Neutrophil (primary cell): ENCODE results near the gene USP6NL.

Experiments used
- H3K27ac ChIP-seq: fragments of 200-600 bp; sonication (generic); 2 replicates; pipeline ENCODE4 v1.5.1; 2016; ENCODE audit warnings: mild to moderate bottlenecking, moderate library complexity
- H3K27me3 ChIP-seq: fragments of 200-600 bp; sonication (generic); 2 replicates; pipeline ENCODE4 v1.6.0; 2016; ENCODE audit warnings: mild to moderate bottlenecking
- H3K36me3 ChIP-seq: fragments of 200-600 bp; sonication (generic); 2 replicates; pipeline ENCODE4 v1.5.1; 2017
- H3K4me1 ChIP-seq, 2 experiments: fragments of 200-600 bp in 1 of 2; sonication (generic) in 1 of 2; 1 replicate in 1 of 2; 2 replicates in 1 of 2; pipeline versions ENCODE4 v1.5.1 to v1.6.1; 2013 to 2016; ENCODE audit warnings: low read depth in 1 of 2, low read length in 1 of 2, mild to moderate bottlenecking in 1 of 2, moderate library complexity in 1 of 2; ENCODE audit not compliant: control insufficient read depth in 1 of 2, insufficient read depth in 1 of 2
- H3K4me3 ChIP-seq, 2 experiments: fragments of 200-600 bp in 1 of 2; sonication (generic) in 1 of 2; 1 replicate in 1 of 2; 2 replicates in 1 of 2; pipeline ENCODE4 v1.5.1; 2013 to 2016; ENCODE audit warnings: low read depth in 1 of 2, low read length in 1 of 2, mild to moderate bottlenecking in 1 of 2, moderate library complexity in 1 of 2
- H3K9me3 ChIP-seq: fragments of 200-600 bp; sonication (generic); 2 replicates; pipeline ENCODE4 v1.5.1; 2016
- CTCF ChIP-seq: fragments of 200-600 bp; sonication (generic); IDR thresholded peaks from 2 replicates; pipeline ENCODE4 v1.5.1; 2016; ENCODE audit warnings: antibody characterized with exemption

The USP6NL gene

GRCh38 chr10:11615396-11615795 lies 3.9 kb upstream of the USP6NL start:
- TF ChIP-seq CTCF: no peak
- Histone ChIP-seq H3K4me1 (peaks cover 9 to 14% of the 10 kb centered on the region in 2 experiments), H3K9me3 (no peaks in the 10 kb centered on the region), H3K36me3 (no peaks in the 10 kb centered on the region), H3K27ac (no peak overlapping the region), H3K4me3 (no peak overlapping the region), H3K27me3 (peaks cover 12% of the 10 kb centered on the region)

GRCh38 chr10:11612021-11613001 lies 861 bp upstream of the USP6NL start:
- H3K9me3 ChIP-seq: no peaks in the 10 kb centered on the region
- no peak for TF ChIP-seq CTCF
- H3K4me3 ChIP-seq: peak overlapping the region; percentile 70 to 74
- H3K27ac ChIP-seq: peak overlapping the region; percentile 71
- H3K4me1 ChIP-seq: peaks cover 14 to 16% of the 10 kb centered on the region in 2 experiments
- no peaks in the 10 kb centered on the region for H3K36me3 ChIP-seq
- H3K27me3 ChIP-seq: peaks cover 13% of the 10 kb centered on the region

- Histone ChIP-seq H3K4me1 (peaks cover 14 to 16% of the 10 kb centered on the region in 2 experiments), H3K27me3 (peaks cover 13% of the 10 kb centered on the region), H3K36me3 (no peaks in the 10 kb centered on the region), H3K4me3 (peak overlapping the region; percentile 70 to 74), H3K27ac (peak overlapping the region; percentile 71), H3K9me3 (no peaks in the 10 kb centered on the region)
- no peak for TF ChIP-seq CTCF
Observed at GRCh38 chr10:11610826-11611247, 613 bp downstream of the USP6NL start.

GRCh38 chr10:11610166-11610825 lies 1.2 kb downstream of the USP6NL start:
- TF ChIP-seq CTCF: no peak
- H3K4me3 ChIP-seq: peak overlapping the region; percentile 70 to 74
- peaks cover 13% of the 10 kb centered on the region for H3K27me3 ChIP-seq
- peaks cover 14 to 16% of the 10 kb centered on the region in 2 experiments for H3K4me1 ChIP-seq
- no peak overlapping the region for H3K27ac ChIP-seq
- H3K36me3 ChIP-seq: no peaks in the 10 kb centered on the region
- no peaks in the 10 kb centered on the region for H3K9me3 ChIP-seq

GRCh38 chr10:11609492-11610093 lies 1.9 kb downstream of the USP6NL start:
- H3K4me1 ChIP-seq: peaks cover 14 to 16% of the 10 kb centered on the region in 2 experiments
- H3K27ac ChIP-seq: no peak overlapping the region
- peaks cover 13% of the 10 kb centered on the region for H3K27me3 ChIP-seq
- no peak overlapping the region for H3K4me3 ChIP-seq
- no peaks in the 10 kb centered on the region for H3K36me3 ChIP-seq
- TF ChIP-seq CTCF: no peak
- H3K9me3 ChIP-seq: no peaks in the 10 kb centered on the region
